Chondrocyte (in vitro differentiated cells): ENCODE data around the gene RAB27A. TPM values are rescaled to one million over a fixed set of nuclear protein-coding genes. Genes with fewer than 3 reads are reported as not detected.

Experiments
- DNase-seq: peaks from one replicate; pipeline ENCODE4 v3.0.0; 2021; ENCODE audit warnings: mixed read lengths, low spot score
- H3K27ac Mint-ChIP-seq: one replicate; pipeline ENCODE4 v1.8.0; 2021; ENCODE audit warnings: mild to moderate bottlenecking, moderate library complexity, mixed read lengths; ENCODE audit not compliant: unreplicated experiment
- H3K27me3 Mint-ChIP-seq: 2 replicates; pipeline ENCODE4 v1.8.0; 2021; ENCODE audit warnings: low read depth, mixed read lengths
- H3K36me3 Mint-ChIP-seq: 2 replicates; pipeline ENCODE4 v1.8.0; 2021; ENCODE audit warnings: low read depth, mixed read lengths
- H3K4me1 Mint-ChIP-seq: 2 replicates; pipeline ENCODE4 v1.8.0; 2021; ENCODE audit warnings: low read depth, mild to moderate bottlenecking, mixed read lengths
- H3K4me3 Mint-ChIP-seq: one replicate; pipeline ENCODE4 v1.8.0; 2021; ENCODE audit warnings: mild to moderate bottlenecking, moderate library complexity, mixed read lengths; ENCODE audit not compliant: unreplicated experiment
- H3K9me3 Mint-ChIP-seq: 2 replicates; pipeline ENCODE4 v1.8.0; 2021; ENCODE audit warnings: low read depth, mixed read lengths
- total RNA-seq: library from RNA; stranded (reverse); gene quantifications from 3 replicates; pipeline ENCODE4 v1.2.1, GENCODE V29; 2021
- TF ChIP-seq, protein P1 (sequence below): fragments of 200-600 bp; sonication (generic); IDR thresholded peaks from 2 replicates; pipeline ENCODE4 v1.5.0; 2021; ENCODE audit warnings: antibody characterized with exemption, mild to moderate bottlenecking, moderate library complexity

Gene RAB27A
- total RNA-seq, 1 donor from 2014 or later: 16.8 TPM

DNA sequence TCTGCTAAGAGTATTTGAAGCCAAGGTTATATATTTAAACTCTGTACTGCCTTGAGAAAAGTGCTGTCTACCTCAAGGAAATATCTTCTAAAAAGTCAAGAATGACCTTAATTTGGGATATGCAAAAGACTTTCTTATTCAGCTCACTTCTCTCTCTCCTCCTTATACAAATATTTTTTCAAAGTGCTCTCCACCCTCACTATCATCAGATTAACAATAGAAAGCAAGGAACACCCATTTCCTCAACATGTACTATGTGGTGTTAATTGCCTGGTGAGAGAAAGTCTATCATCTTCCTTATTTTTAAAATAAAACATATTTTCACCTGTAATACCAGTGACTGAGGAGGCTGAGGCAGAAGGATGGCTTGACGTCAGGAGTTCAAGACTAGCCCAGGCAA, 48.4 kb downstream of the RAB27A start:
- Mint-ChIP-seq H3K36me3 (no peaks in the 10 kb centered on the region), H3K27ac (no peak overlapping the region), H3K4me3 (no peak overlapping the region), H3K27me3 (no peaks in the 10 kb centered on the region), H3K9me3 (no peaks in the 10 kb centered on the region), H3K4me1 (peaks cover 9% of the 10 kb centered on the region)
- no peak for DNase-seq
- TF ChIP-seq, protein P1, sequence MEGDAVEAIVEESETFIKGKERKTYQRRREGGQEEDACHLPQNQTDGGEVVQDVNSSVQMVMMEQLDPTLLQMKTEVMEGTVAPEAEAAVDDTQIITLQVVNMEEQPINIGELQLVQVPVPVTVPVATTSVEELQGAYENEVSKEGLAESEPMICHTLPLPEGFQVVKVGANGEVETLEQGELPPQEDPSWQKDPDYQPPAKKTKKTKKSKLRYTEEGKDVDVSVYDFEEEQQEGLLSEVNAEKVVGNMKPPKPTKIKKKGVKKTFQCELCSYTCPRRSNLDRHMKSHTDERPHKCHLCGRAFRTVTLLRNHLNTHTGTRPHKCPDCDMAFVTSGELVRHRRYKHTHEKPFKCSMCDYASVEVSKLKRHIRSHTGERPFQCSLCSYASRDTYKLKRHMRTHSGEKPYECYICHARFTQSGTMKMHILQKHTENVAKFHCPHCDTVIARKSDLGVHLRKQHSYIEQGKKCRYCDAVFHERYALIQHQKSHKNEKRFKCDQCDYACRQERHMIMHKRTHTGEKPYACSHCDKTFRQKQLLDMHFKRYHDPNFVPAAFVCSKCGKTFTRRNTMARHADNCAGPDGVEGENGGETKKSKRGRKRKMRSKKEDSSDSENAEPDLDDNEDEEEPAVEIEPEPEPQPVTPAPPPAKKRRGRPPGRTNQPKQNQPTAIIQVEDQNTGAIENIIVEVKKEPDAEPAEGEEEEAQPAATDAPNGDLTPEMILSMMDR: no peak

DNA sequence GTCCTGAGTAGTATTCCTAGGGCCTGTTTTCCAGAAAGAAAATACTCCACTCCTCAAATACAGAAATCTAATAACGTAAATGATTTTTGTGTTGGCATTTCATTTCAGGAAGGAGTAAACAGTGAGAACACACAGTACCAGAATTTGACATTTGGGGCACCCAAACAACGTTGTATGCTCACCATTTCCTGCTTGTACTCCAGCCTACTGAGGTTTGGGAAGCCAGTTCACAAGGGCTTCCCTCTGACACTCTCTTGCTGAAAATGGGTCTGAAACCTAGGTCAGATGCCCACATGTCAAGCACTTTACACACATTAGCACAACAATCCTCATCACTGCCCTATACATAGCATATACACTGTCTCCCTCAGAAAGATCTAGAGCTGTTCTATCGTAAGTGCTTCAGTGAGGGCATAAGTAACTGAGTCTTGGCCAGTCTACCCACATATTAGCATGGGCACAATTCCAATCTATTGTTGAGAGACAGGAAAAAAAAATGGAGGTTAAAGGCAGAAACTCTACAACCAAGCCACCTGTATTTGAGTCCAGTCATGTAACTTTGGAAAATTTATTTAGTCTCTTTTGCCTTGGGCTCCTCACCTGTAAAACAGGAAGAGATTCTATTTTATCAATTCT, 49.4 kb downstream of the RAB27A start:
- Mint-ChIP-seq H3K27ac (no peak overlapping the region), H3K4me3 (no peak overlapping the region), H3K27me3 (no peaks in the 10 kb centered on the region), H3K36me3 (no peaks in the 10 kb centered on the region), H3K9me3 (no peaks in the 10 kb centered on the region), H3K4me1 (peaks cover 9% of the 10 kb centered on the region)
- DNase-seq: no peak
- TF ChIP-seq, protein P1: no peak

DNA sequence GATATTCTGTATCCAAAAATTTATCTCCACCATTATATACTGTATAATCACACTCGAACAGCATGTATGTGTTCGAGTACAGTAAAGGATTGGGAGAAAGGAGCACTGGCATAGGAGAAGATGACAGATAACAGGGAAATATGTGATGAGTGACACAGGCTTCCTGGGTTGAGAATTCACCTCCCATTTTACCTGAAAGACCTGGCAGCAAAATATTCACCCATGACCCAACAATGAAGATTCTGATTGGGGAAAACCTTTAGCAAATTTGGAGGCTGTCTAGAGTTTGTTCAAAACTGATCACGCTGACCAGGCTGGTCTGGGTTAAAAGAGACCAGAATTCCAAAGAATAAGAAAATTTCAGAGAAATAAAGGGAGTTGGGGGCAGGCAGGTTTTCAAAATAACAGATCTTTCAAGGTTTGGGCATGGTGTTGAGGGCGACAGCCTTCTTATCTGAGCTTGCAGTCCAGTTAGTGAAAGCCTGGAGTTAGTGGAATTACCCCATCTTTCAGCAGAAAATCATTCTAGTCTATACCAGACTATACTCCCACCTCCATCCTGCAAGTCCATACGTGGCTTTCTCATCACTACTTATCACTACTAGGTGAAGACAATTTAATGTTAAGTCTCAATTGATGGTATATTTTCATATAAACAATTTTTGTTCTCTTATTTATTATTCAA, 50.0 kb downstream of the RAB27A start:
- Mint-ChIP-seq H3K9me3 (no peaks in the 10 kb centered on the region), H3K4me3 (no peak overlapping the region), H3K4me1 (peaks cover 9% of the 10 kb centered on the region), H3K27me3 (no peaks in the 10 kb centered on the region), H3K36me3 (no peaks in the 10 kb centered on the region), H3K27ac (no peak overlapping the region)
- DNase-seq: no peak
- TF ChIP-seq, protein P1: no peak

DNA sequence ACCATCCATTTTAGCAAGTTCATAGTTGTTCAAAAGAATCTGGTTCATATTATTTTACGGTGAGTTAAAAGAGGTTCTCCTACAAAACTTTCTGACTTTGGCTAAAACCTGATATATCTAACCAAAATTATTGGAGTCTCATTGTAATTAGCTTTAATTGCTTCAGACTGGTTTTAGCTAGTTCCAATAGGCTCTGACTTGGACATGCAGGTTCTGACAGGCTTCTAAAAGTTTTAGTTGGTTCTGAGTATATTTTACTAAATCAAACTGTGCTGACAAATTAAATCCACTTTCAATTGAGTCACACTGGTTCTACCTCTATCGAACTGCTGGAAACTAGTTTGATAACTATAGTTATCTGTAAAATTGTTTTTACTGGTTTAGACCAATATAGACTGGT, 50.7 kb downstream of the RAB27A start:
- no peaks in the 10 kb centered on the region for H3K27me3 Mint-ChIP-seq
- H3K4me3 Mint-ChIP-seq: no peak overlapping the region
- H3K4me1 Mint-ChIP-seq: peaks cover 9% of the 10 kb centered on the region
- peaks cover under 1% of the 10 kb centered on the region for H3K36me3 Mint-ChIP-seq
- H3K9me3 Mint-ChIP-seq: no peaks in the 10 kb centered on the region
- no peak for DNase-seq
- H3K27ac Mint-ChIP-seq: no peak overlapping the region
- TF ChIP-seq, protein P1: no peak

DNA sequence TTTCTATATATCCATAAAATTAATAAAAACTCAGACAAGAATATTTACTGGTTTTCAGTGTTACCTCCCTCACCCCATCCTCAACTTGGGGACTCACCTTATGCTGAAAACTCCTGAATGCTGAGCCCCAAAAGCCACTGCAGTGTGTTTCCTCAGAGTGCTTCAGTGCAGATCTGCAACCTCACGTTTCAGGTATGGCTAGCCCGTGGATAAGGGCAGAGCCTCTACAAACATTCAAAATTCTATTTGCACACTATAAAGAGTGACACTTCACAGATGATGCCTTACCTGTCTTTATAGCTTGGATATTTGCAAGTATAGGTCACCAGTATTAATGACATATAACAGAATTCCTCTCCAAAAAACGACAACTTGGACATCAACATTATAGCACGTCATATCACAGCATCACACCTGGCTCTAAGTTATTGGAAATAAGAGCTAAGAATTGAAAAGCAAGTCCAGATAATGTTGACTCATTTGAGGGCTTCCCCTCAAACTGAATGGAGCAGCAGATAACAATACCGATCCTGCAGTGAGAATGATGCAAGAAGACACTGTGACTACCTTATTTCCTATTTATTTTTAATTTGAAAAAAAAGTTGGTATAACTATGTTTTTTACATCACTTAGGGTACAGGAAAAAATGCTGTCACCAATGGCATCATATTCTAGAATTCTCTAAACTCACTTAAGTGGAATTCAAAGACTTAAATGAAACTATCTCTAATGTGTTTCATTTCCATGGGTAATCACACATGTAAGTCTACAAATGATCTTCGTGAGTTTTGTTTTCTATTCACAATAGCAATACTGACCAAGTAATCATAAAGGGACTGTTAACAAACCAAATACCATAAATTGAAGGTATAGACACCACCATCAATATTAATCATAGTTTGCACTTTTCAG, 52.1 kb downstream of the RAB27A start:
- H3K4me1 Mint-ChIP-seq: peaks cover 9% of the 10 kb centered on the region
- no peaks in the 10 kb centered on the region for H3K27me3 Mint-ChIP-seq
- TF ChIP-seq, protein P1: no peak
- H3K27ac Mint-ChIP-seq: no peak overlapping the region
- H3K36me3 Mint-ChIP-seq: peaks cover 2% of the 10 kb centered on the region
- no peak for DNase-seq
- H3K4me3 Mint-ChIP-seq: no peak overlapping the region
- H3K9me3 Mint-ChIP-seq: no peaks in the 10 kb centered on the region
